GM18511 (cell line): ENCODE data around the gene SLC9B2.

Source experiments
- ATAC-seq: cut with Tn5 transposase; IDR thresholded peaks from one replicate; pipeline ENCODE4 v1.9.1; 2021; ENCODE audit warnings: mild to moderate bottlenecking, moderate library complexity; ENCODE audit not compliant: unreplicated experiment

SLC9B2 gene

GRCh38 chr4:103076747-103077347 lies at the start of gene SLC9B2:
SLC9B2 (minus strand) TSS chr4:103076761; CDS start chr4:103067550, 9,211 bp downstream.
- peak; percentile 51 for ATAC-seq

GRCh38 chr4:103126126-103126525 lies 49.6 kb upstream of the SLC9B2 start:
- ATAC-seq = no peak

- no peak for ATAC-seq
Measured at GRCh38 chr4:103123114-103123513, 46.6 kb upstream of the SLC9B2 start.

DNA sequence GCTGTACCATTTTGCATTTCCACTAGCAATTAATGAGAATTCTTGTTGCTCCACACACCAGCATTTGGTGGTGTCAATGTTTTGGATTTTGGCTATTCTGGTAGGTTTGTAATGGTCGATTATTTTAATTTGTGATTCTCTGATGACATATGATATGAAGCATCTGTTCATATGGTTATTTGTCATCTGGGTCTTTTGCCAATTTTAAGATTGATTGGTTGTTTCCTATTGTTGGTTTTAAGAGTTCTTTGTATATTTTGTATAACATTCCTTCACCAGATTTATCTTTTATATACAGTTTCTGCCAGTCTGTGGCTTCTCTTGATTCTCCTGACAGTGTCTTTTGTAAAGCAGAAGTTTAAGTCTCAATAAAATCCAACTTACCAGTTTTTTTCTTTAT lies 41.6 kb upstream of the SLC9B2 start:
- no peak for ATAC-seq

DNA sequence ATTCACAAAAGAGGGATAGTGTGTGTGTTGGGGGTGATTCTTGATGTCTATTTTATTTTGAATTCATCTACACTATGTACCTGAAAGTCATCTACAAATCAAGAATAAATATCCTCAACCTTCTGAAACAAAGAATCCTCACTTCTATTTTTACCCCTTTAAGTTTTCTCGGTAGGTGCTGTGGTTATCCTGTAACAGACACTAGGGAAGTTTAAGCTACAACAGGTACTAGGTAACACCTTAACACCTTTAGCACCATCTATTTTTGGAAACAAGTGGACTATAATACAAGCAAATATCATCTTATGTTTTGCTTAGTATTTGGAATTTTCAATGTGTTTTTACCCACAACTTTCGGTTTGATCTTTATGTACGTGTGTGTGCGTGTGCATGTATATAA lies 35.0 kb upstream of the SLC9B2 start:
- no peak for ATAC-seq

- ATAC-seq = no peak
Measured at GRCh38 chr4:103108542-103108941, 32.0 kb upstream of the SLC9B2 start.

DNA sequence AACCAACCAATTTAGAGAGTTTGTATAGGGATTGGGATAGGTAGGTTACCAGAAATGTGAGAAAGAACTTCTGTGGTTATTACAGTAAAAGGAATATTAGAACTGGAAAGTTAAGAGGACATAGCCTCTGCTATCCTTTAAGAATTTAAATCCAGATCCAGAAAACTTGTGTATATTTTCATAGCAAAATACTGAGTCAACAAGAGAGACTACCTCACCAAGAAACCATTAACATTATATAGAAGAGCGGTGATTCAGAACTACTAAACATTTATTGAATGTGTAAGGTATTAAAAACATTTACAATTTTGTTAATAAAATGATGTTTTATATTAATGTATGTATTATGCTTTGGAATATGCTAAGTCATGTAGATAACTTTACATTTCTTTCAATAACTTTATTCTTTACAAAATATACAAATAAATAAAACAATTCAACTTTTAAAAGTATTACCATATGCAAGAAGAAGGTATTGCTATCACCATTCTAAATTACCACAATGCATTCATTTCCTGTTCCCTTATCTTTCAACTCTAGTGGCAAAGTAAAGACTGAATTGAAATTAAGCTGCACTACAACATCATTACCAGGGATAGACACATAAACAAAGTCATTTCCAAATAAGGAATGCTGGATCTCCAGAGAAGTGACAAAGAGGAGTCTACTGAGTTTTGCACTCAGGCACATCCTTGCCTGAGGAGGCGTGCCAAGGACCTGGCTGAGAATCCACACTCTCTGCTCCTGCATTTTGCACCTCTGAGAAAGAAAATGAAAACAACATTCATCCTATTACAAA lies 29.2 kb upstream of the SLC9B2 start:
- no peak for ATAC-seq

GRCh38 chr4:103104886-103105285 lies 28.3 kb upstream of the SLC9B2 start:
- no peak for ATAC-seq

- ATAC-seq = no peak
Measured at GRCh38 chr4:103100691-103101090, 24.1 kb upstream of the SLC9B2 start.

GRCh38 chr4:103099691-103100392 lies 23.3 kb upstream of the SLC9B2 start, which contains the start of gene BDH2:
BDH2 (minus strand) TSS chr4:103099834; CDS start chr4:103096254, 3,580 bp downstream.
- peak; percentile 98 for ATAC-seq

DNA sequence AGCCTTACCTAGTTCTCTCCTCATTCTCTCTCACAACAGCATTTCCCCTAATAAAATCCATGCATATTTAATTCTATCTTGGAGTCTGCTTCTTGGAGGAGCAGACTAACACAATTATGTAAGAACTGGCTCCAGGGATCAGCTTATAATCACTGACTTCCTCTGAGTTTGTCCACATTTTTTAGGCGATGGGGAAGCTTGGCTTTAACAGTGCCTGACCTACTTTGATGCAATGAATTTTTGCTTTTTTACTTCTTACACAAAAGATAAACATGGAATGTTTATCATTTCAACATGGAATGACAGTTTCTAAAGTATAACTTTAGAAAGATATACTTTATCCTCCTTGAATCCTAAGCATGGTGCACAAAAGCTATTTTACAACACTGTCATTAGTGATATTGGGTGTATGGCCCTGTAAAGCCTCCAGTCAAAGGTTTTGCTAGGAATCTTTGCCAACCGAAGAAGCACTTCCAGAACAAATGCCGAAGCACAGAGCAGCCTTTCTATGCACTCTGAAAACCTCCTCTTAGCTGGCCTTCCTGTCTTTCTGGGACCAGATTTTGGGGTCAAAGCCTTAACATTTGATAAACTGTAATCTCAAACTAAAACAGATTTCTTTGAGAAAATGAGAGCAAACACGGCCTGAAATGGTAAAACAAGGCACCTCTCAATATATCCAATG lies 22.3 kb upstream of the SLC9B2 start:
- no peak for ATAC-seq

DNA sequence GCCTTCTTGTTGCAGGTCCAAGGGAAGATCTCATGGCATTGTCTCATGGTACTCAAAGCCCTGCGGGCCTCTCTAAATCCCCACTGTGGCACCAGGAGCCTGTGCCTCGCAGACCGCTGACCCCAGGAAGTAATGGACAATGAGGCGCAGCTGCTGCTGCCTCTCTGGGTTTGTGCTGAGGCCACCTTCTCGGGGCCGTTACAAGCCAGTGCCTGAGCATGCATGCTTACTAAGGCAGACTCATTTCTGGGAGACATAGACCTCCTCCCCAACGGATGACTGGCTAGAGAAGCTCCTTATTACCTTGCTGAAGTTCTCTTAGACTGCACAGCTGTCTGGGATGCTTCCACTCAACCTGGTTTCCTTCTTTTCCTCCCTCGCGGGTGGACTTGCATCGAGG lies 21.8 kb upstream of the SLC9B2 start:
- no peak for ATAC-seq

- ATAC-seq = no peak
Measured at GRCh38 chr4:103097112-103097511, 20.6 kb upstream of the SLC9B2 start.

GRCh38 chr4:103095080-103095479 lies 18.5 kb upstream of the SLC9B2 start:
- ATAC-seq = no peak

DNA sequence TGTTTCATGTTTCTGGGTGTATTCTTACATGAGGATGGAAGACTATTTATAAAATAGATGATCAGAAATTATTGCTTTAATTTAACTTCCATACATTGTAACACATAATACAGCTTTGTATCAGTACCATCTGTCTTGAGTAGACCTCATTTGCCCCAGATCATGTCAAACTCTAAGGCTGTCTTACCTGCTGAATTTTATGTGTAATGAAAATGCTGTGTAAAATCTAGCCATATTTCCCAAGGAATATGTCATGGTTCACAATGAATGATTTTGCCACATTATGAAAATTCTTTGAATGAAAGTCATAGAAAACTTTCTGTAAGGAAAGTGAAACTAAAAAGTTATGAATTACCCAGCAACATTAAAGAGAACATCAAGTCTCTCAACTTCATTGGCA lies 15.7 kb upstream of the SLC9B2 start:
- ATAC-seq = no peak

DNA sequence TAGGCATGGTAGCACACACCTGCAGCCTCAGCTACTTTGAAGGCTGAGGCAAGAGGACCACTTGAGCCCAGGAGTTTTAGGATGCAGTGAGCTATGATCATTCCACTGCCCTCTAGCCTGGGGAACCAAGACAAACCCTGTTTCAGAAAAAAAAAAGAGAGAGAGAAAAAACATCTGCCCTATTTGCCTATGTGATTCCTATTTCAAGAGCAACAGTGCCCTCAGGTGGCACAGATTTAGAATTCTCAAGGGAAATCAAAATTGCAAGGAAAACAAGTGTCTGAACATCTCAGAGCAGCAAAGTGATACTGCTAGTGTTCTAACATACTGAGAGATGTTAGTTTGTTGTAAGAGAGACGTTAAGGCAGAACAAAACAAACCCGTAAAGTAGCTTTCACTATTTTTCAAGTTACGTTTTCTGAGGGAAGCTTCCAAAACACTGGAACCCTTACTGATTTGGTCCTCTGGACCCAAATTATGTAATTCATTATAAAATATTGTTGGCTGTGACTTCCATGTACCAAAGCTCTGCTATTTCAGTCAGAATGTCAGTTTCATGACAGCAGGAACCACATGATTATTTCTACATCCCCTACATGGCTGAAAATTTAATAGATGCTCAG lies 15.2 kb upstream of the SLC9B2 start:
- peak; percentile 78 for ATAC-seq

DNA sequence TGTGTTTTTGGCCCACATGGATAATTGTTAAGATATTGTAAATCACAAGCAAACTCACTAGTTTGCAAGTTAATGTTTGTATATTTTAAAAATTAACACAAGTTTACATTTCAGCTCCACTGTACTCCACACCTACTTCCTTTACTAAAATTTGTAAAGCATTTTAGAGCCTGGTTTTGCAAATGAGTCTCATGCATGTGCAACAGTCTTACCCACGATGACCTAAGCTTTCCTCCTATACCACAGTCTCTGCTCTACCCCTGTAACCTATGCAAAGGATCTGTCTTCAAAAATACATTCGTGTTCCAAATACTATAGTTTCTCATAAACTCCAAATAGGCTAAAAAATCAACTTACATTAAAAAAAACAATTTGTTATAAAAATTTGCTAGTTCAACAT lies 12.9 kb upstream of the SLC9B2 start:
- ATAC-seq = no peak

GRCh38 chr4:103086551-103086950 lies 10.0 kb upstream of the SLC9B2 start:
- no peak for ATAC-seq

DNA sequence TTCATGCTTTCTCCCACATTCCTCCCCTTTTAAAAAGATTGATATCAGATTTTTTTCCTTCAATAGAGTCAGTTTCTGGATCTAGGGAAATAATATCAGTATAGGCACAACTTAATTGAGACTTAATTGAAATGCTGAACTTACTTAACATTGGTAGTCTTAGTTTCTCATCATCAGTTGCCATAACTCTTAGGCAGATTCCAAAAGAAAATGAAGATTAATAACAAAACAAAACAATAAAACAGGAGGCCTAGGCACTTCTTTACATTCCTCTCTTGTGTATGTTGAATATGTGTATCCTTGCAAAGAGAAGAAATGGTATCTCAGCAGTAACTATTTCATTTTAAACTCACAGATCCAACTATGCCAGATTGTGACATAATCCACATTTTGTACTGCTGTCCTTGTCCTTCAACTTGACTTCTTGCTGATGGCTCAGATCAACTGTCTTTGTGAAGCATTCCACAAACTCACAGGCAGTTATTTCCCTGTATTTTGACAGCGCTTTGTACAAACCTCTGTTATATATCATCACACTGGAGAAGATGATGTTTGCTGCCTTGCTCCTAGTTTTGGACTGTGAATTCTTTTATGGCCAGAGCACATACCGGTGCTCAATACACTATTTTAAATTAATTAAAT lies 9.1 kb upstream of the SLC9B2 start:
- no peak for ATAC-seq

DNA sequence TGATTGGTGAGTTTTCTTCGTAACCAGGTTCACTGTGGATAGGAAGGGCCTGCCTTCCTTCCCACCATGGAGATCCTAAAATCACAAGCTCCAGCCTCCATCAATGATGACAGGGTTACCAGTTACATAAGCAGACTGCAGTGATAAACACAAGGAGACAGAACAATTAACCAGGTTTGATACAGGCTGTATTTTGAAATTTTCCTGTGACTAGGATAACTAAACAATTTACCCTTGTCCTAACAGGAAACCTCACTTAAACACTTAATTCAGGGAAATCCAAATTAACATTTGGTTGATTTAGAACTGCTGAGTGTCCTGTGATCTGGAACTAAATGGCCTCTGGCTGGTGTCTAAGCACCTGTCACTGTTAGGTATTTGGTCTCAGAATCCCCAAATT lies 3.1 kb upstream of the SLC9B2 start:
- no peak for ATAC-seq
